Karpas-422 (cell line): Measurements from ENCODE around the gene ST7L. TPM values are rescaled to one million over a fixed set of nuclear protein-coding genes. Genes with fewer than 3 reads are reported as not detected.

Source experiments
- DNase-seq: peaks from one replicate; pipeline ENCODE4 v3.0.0-alpha.2; 2015
- H2AFZ ChIP-seq: fragments of 200-600 bp; sonication (generic); 2 replicates; pipeline ENCODE4 v1.6.1; 2014; ENCODE audit warnings: antibody characterized with exemption, low read length, mixed read lengths
- H3K27ac ChIP-seq: fragments of 200-600 bp; sonication (generic); 2 replicates; pipeline ENCODE4 v1.5.1; 2014; ENCODE audit warnings: mild to moderate bottlenecking, low read length, moderate library complexity
- H3K27me3 ChIP-seq: fragments of 200-600 bp; sonication (generic); 2 replicates; pipeline ENCODE4 v1.6.1; 2014; ENCODE audit warnings: low read length, mixed read lengths
- H3K36me3 ChIP-seq: fragments of 200-600 bp; sonication (generic); 2 replicates; pipeline ENCODE4 v1.6.1; 2014; ENCODE audit warnings: low read length, mixed read lengths; ENCODE audit not compliant: insufficient read depth
- H3K4me1 ChIP-seq: fragments of 200-600 bp; sonication (generic); 2 replicates; pipeline ENCODE4 v1.6.1; 2014; ENCODE audit warnings: mild to moderate bottlenecking, low read length, mixed read lengths
- H3K4me2 ChIP-seq: fragments of 200-600 bp; sonication (generic); 2 replicates; pipeline ENCODE4 v1.6.1; 2014; ENCODE audit warnings: low read length, low read depth, mild to moderate bottlenecking; ENCODE audit not compliant: poor library complexity, severe bottlenecking
- H3K4me3 ChIP-seq: fragments of 200-600 bp; sonication (generic); 2 replicates; pipeline ENCODE4 v1.5.1; 2014; ENCODE audit warnings: mild to moderate bottlenecking, antibody characterized with exemption, low read length, mixed read lengths
- H3K79me2 ChIP-seq: fragments of 200-600 bp; sonication (generic); 2 replicates; pipeline ENCODE4 v1.6.1; 2014; ENCODE audit warnings: mild to moderate bottlenecking, low read length, mixed read lengths
- H3K9ac ChIP-seq: fragments of 200-600 bp; sonication (generic); 2 replicates; pipeline ENCODE4 v1.6.0; 2014; ENCODE audit warnings: low read length
- H3K9me2 ChIP-seq: fragments of 200-600 bp; sonication (generic), shearing (Covaris generic); replicated peaks from 2 replicates; pipeline ENCODE4 v1.6.0; 2014; ENCODE audit warnings: mild to moderate bottlenecking, low read length, moderate library complexity; ENCODE audit not compliant: insufficient read depth
- H3K9me3 ChIP-seq: fragments of 300-700, 200-600 bp; sonication (generic); 2 replicates; pipeline ENCODE4 v1.6.1; 2014; ENCODE audit warnings: low read length, mixed read lengths
- H4K20me1 ChIP-seq: fragments of 200-600 bp; sonication (generic); 2 replicates; pipeline ENCODE4 v1.6.1; 2014; ENCODE audit warnings: mild to moderate bottlenecking, antibody characterized with exemption, low read length, low read depth; ENCODE audit not compliant: insufficient read depth
- total RNA-seq: library from RNA; depleted of rRNA; stranded (reverse); fragments of >200 nt; shearing (Covaris generic); gene quantifications from 2 replicates; pipeline ENCODE4 v1.2.3, GENCODE V29; 2014; ENCODE audit warnings: low replicate concordance

Gene ST7L
- total RNA-seq, 1 experiment from 2014 or later, result 14.4 TPM

DNA sequence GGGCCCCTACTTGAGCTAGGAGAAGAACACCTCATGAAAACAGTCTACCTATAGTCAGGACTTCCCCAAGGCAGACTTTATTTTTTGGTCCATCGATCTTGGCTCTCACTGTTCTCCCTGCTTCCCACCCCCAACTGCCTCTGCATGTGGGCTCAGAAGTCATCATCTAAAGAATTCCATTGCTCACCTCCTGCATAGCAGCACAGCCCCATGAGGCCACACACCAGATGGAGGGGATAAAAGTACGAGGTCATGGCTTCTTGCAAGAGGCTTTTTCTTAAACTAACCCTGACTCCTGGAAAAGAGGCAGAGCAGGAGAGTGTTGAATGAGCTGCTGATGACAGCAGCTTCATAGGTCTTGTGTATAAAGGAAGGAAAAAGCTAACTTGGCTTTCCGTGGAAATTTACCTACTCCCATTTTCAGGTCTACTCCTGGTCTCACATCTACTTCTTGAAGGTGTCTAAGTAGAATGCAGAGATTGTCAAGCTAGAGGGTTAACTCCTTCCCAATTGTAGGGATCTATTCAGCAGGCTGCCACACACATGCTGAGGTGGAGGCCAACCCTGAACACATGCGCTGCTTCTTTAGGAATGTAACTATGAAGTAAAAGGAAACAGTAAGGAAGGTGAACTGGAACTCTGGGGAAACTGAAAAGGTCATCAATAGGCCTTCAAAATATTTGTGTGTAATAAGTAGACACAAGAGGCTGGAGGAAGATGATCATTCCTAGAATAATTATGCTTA lies 91.5 kb downstream of the ST7L start:
- Histone ChIP-seq H3K9me3 (no peaks in the 10 kb centered on the region), H3K27ac (no peak overlapping the region), H4K20me1 (no peaks in the 10 kb centered on the region), H3K79me2 (no peaks in the 10 kb centered on the region), H3K9ac (no peak overlapping the region), H3K9me2 (no peaks in the 10 kb centered on the region), H2AFZ (no peak overlapping the region), H3K27me3 (no peaks in the 10 kb centered on the region), H3K4me2 (no peak overlapping the region), H3K4me1 (no peaks in the 10 kb centered on the region), H3K4me3 (no peak overlapping the region), H3K36me3 (no peaks in the 10 kb centered on the region)
- no peak for DNase-seq

DNA sequence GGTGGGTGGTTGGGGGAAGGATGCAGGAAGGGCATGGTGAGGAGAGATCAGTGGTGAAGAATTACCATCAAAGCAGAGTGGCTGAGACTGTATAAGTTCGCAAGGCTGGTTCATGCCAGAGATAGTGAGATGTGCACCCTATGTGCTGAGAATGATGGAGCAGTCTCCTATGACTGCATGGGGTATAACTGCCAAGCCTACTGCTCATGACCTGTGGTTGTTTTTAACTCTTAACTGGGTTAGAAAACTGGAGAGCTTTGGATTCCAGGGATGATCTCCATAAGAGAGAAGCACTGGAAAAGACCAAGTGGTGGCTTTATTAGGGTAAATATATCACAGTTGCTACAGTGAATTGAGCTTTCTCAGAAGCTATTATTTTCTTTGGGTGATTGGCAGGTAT lies 94.0 kb downstream of the ST7L start:
- no peak overlapping the region for H3K9ac ChIP-seq

DNA sequence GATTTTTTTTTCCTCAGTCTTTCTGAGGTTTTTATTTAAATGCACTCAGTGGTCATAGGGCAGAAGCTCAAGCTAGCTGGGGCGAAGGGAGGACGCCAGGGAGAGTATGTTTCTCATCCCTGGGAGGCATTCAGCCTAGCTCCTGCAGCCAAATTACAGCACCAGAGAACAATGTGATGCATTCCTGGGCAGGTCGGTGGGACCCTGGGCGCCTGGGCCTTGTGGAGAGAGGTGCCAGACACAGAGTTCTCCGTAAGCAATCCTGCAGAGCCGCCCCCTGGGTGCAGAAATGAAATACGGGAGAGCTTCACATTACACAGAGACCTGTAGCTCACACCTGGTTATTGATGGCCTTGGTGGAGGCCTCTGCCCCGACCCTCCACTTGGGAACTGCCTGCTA lies 94.7 kb downstream of the ST7L start:
- Histone ChIP-seq H4K20me1 (no peaks in the 10 kb centered on the region), H2AFZ (no peak overlapping the region), H3K27me3 (no peaks in the 10 kb centered on the region), H3K27ac (no peak overlapping the region), H3K4me1 (no peaks in the 10 kb centered on the region), H3K9ac (no peak overlapping the region), H3K9me3 (no peaks in the 10 kb centered on the region), H3K9me2 (no peaks in the 10 kb centered on the region), H3K4me2 (no peak overlapping the region), H3K36me3 (no peaks in the 10 kb centered on the region), H3K79me2 (no peaks in the 10 kb centered on the region), H3K4me3 (no peak overlapping the region)
- DNase-seq, result no peak

More for the DNA sequence above, 94.0 kb downstream of the ST7L start:
- Histone ChIP-seq H3K4me3 (no peak overlapping the region), H4K20me1 (no peaks in the 10 kb centered on the region), H3K4me2 (no peak overlapping the region), H3K27me3 (no peaks in the 10 kb centered on the region), H3K79me2 (no peaks in the 10 kb centered on the region), H3K36me3 (no peaks in the 10 kb centered on the region), H3K9me2 (no peaks in the 10 kb centered on the region), H2AFZ (no peak overlapping the region), H3K27ac (no peak overlapping the region), H3K9me3 (no peaks in the 10 kb centered on the region), H3K4me1 (no peaks in the 10 kb centered on the region)
- DNase-seq, result no peak

DNA sequence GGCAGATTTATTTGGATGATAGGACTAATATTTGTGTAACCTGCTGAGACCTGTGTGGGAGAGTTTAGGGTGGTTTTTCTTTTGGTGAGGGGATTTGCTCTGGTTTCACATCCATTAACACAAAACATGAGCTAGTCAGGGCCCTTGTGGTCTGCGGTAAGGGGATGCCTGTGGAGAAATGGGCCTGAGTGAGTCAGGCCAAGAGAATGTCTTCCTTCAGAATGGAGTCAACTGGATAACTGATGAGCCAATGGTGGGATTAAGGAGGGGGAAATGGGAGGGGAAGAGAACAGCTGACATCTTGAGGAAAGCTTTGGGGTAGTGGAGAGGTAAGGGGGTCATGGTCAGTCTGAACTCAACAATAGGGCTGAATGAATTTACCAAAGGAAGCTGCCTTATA lies 96.3 kb downstream of the ST7L start:
- Histone ChIP-seq H3K9me2 (no peaks in the 10 kb centered on the region), H3K4me3 (no peak overlapping the region), H3K79me2 (no peaks in the 10 kb centered on the region), H2AFZ (no peak overlapping the region), H3K9me3 (no peaks in the 10 kb centered on the region), H3K9ac (no peak overlapping the region), H3K36me3 (no peaks in the 10 kb centered on the region), H4K20me1 (no peaks in the 10 kb centered on the region), H3K27me3 (0 out of 2 replicates have a peak, but pooled peaks cover 3% of the 10 kb centered on the region), H3K27ac (no peak overlapping the region), H3K4me1 (no peaks in the 10 kb centered on the region), H3K4me2 (no peak overlapping the region)
- DNase-seq, result no peak

- no peaks in the 10 kb centered on the region for H3K9me2 ChIP-seq
- H3K4me3 ChIP-seq, result no peak overlapping the region
- no peak for DNase-seq
- no peaks in the 10 kb centered on the region for H3K4me1 ChIP-seq
- 0 out of 2 replicates have a peak, but pooled peaks cover 3% of the 10 kb centered on the region for H3K27me3 ChIP-seq
- H2AFZ ChIP-seq, result no peak overlapping the region
- no peaks in the 10 kb centered on the region for H3K9me3 ChIP-seq
- H3K9ac ChIP-seq, result no peak overlapping the region
- H3K27ac ChIP-seq, result no peak overlapping the region
- H3K4me2 ChIP-seq, result no peak overlapping the region
- no peaks in the 10 kb centered on the region for H3K79me2 ChIP-seq
- H3K36me3 ChIP-seq, result no peaks in the 10 kb centered on the region
- H4K20me1 ChIP-seq, result no peaks in the 10 kb centered on the region
These were observed 98.8 kb downstream of the ST7L start for GRCh38 chr1:112520166-112520565.

DNA sequence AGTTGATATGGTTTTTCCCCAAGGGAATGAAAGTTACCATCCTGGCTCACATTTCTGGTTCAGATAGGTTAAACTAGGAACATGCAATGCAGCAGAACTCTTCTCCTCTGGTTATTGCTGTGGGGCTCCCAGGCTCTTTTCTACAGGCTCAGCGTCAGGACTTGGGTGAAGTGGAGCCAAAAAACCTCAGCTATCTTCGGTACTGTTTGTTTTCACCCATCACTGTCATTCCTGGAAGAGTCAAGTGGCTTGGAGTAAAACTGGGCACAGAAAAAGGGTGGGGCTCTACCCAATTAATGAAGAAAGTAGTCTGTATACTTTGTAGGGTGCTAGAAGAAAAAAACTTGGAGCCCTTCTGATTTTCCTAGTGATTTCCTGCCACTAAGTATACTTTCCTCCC lies 100.8 kb downstream of the ST7L start:
- Histone ChIP-seq H2AFZ (no peak overlapping the region), H3K9me2 (no peaks in the 10 kb centered on the region), H4K20me1 (no peaks in the 10 kb centered on the region), H3K9ac (no peak overlapping the region), H3K79me2 (no peaks in the 10 kb centered on the region), H3K27me3 (0 out of 2 replicates have a peak, but pooled peaks cover 3% of the 10 kb centered on the region), H3K4me1 (no peaks in the 10 kb centered on the region), H3K4me2 (no peak overlapping the region), H3K9me3 (no peaks in the 10 kb centered on the region), H3K4me3 (no peak overlapping the region), H3K36me3 (no peaks in the 10 kb centered on the region), H3K27ac (no peak overlapping the region)
- no peak for DNase-seq

DNA sequence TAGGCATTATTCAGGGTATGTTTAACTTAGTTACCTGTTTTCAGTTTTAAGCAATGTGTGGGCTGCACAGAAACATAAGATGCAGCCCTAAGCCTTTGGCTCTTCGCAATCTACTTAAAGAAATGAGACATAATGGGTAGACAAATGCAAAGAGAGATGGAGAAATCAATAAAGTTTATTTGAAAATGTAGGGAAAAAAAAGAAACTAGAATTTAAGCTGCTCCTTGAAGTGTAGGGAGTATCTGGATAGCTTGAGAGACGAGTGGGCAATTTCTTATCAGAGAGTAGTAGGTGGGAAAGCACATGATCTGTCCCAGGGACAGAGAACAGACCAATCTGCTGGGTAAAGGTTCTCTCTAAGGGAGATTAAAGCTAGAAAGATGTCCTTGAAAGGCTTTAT lies 101.3 kb downstream of the ST7L start:
- Histone ChIP-seq H3K4me1 (no peaks in the 10 kb centered on the region), H3K27me3 (0 out of 2 replicates have a peak, but pooled peaks cover 3% of the 10 kb centered on the region), H3K79me2 (no peaks in the 10 kb centered on the region), H3K36me3 (no peaks in the 10 kb centered on the region), H3K4me2 (no peak overlapping the region), H3K9me3 (no peaks in the 10 kb centered on the region), H4K20me1 (no peaks in the 10 kb centered on the region), H3K9ac (no peak overlapping the region), H2AFZ (no peak overlapping the region), H3K4me3 (no peak overlapping the region), H3K27ac (no peak overlapping the region), H3K9me2 (no peaks in the 10 kb centered on the region)
- DNase-seq, result no peak

- no peak overlapping the region for H3K9ac ChIP-seq
- no peaks in the 10 kb centered on the region for H3K9me2 ChIP-seq
- 0 out of 2 replicates have a peak, but pooled peaks cover 3% of the 10 kb centered on the region for H3K27me3 ChIP-seq
- no peak overlapping the region for H3K27ac ChIP-seq
- H3K4me3 ChIP-seq, result no peak overlapping the region
- H3K9me3 ChIP-seq, result no peaks in the 10 kb centered on the region
- no peak for DNase-seq
- no peaks in the 10 kb centered on the region for H4K20me1 ChIP-seq
- H3K36me3 ChIP-seq, result no peaks in the 10 kb centered on the region
- H3K4me1 ChIP-seq, result no peaks in the 10 kb centered on the region
- no peak overlapping the region for H3K4me2 ChIP-seq
- no peak overlapping the region for H2AFZ ChIP-seq
- H3K79me2 ChIP-seq, result no peaks in the 10 kb centered on the region
These were observed 101.7 kb downstream of the ST7L start for GRCh38 chr1:112517231-112517630.
